Activated naive CD8-positive, alpha-beta T cell treated with anti-CD3 and anti-CD28 coated beads, Interleukin-2, amount 50 U/mL, for 16 hours (primary cell): Measurements from ENCODE around the gene SPDYE3.
"Not testable (repeated sequence)": the region's sequence is repeated elsewhere in the genome, so short reads cannot be mapped to it uniquely, and the experiment has no call there.

ENCODE experiments used
- DNase-seq: peaks from one replicate; pipeline ENCODE4 v3.0.0-alpha.2; 2020; ENCODE audit warnings: low read depth, low spot score

SPDYE3 gene

DNA sequence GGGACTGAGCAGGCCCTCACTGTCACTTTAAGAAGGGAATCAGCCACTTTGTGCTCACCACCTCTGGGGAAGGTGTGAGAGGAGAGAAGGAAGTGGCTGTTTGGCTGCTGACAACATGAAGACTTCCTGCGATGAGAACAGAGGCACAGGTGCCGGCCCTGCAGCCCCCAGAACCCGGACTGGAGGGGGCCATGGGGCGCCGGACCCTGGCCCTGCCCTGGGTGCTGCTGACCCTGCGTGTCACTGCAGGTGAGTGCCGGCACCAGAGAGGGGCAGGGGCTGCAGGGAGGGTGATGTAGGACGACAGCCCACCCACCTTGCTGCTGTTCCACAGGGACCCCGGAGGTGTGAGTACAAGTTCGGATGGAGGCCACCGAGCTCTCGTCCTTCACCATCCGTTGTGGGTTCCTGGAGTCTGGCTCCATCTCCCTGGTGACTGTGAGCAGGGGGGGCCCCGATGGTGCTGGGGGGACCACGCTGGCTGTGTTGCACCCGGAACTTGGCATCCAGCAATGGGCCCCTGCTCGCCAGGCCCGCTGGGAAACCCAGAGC lies 44.8 kb downstream of the SPDYE3 start:
- not testable (repeated sequence) for DNase-seq

DNA sequence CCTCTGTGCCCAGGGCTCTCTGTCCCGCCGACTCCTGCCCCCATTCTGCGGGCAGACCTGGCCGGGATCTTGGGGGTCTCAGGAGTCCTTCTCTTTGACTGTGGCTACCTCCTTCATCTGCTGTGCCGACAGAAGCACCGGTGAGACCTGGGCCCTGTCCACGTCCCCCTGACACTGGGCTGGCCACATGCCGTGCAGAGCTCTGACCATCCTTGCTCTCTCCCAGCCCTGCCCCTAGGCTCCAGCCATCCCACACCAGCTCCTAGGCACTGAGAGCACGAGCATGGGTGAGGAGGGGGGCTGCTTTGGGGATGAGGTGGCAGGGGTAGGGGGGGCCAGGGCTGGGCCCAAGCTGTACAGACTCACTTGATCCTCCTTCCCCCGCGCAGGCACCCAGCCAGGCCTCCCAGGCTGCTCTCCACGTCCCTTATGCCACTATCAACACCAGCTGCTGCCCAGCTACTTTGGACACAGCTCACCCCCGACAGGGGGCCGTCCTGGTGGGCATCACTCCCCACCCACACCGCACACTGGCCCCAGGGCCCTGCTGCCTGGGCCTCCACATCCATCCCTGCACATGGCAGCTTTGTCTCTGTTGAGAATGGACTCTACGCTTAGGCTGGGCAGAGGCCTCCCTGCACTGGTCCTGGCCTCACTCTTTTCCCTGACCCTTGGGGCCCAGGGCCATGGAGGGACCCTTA lies 45.6 kb downstream of the SPDYE3 start:
- DNase-seq: no peak

DNA sequence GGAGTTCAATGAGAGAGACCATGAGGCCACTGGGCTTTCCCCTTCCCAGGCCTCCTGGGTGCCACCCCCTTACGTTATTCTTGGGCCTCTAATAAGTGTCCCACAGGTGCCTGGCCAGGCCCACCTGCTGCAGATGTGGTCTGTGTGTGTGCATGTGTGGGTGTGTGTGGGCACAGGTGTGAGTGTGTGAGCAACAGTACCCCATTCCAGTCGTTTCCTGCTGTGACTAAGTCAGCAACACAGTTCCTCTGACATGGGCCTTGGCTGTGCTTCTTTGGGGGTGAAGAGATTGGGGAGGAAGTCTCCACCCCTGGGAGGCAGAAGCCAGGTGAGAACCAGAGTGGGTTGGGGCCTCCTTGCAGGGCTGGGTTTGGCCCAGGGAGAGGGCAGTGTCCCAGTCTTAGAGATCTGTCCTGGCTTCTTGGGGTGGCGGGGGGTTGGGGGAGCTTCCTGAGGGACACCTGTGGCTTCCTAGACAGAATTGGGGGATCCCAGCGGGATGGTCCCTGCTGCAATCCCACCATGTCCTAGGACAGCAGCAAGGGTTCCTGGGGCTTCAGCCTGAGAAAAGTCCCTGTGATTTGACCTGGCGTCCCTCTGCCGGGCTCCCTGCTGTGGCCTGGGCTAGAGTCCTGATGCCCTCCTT lies 46.3 kb downstream of the SPDYE3 start:
- peak; percentile 11 for DNase-seq

DNA sequence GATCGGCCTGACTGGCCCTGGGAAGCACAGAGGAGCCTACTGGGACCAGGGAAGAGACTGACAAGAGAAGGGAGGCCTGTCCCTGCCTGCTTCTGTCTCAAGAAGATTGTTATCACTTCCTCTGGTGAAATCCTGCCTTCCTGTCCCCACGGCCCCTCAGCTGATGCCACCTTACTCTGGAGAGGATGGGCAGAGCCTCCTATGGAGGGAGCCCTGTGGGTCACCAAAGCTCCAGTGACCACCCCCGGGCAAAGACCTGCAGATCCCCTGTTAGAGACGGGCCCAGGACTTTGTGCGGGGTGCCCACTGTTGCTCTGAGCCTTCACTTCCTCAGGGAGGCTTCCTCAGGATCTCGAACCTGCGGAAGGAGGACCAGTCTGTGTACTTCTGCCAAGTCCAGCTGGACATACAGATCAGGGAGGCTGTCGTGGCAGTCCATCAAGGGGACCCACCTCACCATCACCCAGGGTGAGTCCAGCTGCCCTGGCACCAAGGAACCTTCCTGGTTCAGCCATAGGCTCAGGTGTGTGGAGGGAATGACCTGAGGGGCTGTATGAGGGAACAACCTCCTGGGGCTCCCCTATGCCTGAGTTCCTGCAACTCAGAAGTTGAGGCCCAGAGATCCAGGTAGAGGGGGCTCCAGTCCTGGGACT lies 49.0 kb downstream of the SPDYE3 start:
- DNase-seq: no peak

DNA sequence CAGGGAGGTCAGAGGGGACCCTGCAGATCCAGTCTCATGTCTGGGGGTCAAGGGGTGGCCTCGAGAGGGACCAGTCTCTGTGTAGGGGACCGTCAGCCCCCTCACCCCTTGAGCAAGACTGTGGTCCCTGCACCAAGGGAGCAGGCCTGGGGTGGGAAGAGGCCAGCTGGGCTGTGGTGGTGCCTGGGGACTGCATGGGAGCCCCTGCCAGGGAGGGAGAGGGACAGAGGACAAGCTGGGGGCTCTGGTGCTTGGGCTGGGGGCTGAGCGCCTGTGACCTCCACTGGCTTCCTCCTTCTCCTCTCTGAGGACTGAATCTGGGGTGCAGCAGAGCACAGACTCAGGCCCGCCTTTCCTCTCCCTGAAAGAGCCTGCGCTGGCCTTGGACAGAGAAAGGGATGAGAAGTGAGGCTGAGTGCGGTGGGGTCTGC lies 49.6 kb downstream of the SPDYE3 start:
- DNase-seq: no peak

DNA sequence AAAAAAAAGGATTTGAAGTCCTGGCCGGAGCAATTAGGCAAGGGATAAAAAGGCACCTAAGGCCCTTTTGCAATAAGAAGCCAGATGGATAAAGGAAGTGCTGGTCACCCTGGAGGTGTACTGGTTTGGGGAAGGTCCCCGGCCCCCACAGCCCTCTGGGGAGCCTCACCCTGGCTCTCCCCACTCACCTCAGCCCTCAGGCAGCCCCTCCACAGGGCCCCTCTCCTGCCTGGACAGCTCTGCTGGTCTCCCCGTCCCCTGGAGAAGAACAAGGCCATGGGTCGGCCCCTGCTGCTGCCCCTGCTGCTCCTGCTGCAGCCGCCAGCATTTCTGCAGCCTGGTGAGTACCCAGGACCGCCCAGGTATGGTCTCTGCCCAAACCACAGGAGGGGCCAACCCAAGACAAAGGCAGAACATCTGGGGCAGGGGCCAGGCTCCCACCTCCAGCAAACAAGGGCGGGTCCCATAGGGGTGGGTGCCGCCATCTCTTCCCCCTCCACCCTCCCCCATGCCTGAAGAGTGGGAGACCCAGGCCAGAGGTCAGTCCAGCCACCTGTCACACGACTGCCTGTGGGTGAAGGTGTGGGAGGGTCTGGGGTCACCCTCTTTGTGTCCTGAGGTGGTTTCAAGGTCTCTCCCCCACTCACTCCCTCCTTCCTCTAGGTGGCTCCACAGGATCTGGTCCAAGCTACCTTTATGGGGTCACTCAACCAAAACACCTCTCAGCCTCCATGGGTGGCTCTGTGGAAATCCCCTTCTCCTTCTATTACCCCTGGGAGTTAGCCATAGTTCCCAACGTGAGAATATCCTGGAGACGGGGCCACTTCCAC lies 50.7 kb downstream of the SPDYE3 start, which contains the start of gene PILRB:
PILRB (plus strand) TSS at position 91 of the 830 bp plus-strand sequence; CDS start at position 277, 186 bp downstream.
- DNase-seq: no peak

DNA sequence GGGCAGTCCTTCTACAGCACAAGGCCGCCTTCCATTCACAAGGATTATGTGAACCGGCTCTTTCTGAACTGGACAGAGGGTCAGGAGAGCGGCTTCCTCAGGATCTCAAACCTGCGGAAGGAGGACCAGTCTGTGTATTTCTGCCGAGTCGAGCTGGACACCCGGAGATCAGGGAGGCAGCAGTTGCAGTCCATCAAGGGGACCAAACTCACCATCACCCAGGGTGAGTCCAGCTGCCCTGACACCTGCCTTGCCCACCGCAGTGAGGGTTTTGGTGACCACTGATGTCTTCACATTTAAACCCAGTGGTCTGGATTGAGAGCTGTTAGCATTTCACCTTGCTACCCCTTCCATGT lies 51.3 kb downstream of the SPDYE3 start:
- no peak for DNase-seq

DNA sequence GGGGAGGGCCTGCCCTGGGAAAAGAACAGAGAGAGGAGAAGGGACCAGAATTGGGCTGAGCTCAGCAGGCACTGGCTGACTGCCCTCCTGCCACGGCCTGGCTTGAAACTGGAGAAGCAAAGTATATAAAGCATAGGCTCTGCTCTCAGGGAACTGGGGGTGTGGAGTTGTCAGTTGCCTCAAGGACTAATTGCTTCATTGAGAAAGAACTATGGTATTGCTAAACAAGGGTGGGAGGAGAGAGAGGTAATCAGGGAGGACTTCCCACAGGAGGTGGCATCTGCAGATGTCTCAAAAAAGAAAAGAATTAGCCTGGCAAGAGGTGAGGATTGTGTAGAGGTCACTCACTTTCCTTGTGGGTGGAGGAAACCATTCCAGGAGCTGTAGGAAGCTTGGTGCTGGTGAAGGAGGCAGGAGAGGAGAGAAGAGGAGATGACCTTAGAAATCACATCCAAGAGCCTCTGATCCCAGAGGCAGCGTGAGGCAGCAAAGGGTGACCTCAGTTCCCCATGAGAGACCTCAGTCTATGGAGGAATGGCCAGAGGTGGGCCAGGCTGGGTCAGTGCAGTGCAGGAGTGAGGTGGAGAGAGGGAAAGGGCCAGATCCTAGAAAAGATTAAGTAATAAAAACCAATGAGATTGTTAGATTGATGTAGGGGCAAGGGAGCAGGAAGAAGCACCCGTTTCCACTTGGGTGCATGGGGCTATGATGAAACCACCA lies 52.8 kb downstream of the SPDYE3 start:
- no peak for DNase-seq

DNA sequence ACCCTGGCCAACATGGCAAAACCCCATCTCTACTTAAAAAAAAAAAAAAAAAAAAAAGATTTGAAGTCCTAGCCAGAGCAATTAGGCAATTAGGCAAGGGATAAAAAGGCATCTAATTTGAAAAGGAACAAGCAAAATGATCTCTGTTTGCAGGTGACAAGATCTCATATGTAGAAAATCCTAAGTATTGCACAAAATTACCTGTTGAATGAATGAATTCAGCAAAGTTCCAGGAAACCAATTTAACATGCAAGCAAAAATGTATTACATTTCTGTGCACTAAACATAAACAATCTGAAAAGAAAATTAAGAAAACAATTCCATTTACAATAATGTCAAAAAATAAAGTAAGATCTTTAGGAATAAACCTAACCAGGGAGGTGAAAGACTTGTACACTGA lies 55.6 kb downstream of the SPDYE3 start:
- DNase-seq: no peak

DNA sequence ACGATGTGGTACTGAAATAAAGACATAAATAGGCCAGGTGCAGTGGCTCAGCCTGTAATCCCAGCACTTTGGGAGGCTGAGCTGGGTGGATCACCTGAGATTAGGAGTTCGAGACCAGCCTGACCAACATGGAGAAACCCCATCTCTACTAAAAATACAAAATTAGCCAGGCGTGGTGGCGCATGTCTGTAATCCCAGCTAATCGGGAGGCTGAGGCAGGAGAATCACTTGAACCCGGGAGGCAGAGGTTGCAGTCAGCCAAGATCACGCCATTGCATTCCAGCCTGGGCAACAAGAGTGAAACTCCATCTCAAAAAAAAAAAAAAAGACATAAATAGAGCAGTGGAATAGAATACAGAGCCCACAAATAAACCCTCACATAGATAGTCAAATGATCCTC lies 56.3 kb downstream of the SPDYE3 start:
- not testable (repeated sequence) for DNase-seq

DNA sequence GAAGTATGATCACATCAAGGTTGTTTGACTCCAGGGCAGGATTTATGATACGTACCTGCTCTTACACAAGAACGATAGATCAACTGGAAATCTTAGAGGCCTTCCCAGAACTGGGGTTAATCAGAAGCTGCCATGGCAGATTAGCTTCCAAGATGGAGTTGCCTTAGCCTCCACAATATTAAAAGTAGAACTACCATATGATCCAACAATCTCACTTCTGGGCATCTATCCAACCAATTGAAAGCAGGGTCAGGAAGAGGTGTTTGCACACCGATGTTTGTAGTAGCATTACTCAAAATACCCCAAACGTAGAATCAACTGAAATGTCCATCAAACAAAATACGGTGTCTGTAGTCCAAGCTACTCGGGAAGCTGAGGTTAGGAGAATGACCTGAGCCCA lies 57.0 kb downstream of the SPDYE3 start:
- no peak for DNase-seq

DNA sequence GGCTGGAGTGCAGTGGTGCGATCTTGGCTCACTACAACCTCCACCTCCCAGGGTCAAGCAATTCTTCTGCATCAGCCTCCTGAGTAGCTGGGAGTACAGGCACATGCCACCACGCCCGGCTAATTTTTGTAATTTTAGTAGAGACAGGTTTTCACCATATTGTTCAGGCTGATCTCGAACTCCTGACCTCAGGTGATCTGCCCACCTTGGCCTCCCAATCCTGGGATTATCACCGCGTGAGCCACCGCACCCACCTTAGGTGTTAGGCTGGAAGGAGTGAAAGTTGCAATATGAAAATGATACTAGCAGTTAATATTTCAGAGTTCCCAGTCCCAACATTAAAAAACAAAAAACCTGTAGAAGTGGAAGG lies 58.5 kb downstream of the SPDYE3 start:
- DNase-seq: not testable (repeated sequence)

DNA sequence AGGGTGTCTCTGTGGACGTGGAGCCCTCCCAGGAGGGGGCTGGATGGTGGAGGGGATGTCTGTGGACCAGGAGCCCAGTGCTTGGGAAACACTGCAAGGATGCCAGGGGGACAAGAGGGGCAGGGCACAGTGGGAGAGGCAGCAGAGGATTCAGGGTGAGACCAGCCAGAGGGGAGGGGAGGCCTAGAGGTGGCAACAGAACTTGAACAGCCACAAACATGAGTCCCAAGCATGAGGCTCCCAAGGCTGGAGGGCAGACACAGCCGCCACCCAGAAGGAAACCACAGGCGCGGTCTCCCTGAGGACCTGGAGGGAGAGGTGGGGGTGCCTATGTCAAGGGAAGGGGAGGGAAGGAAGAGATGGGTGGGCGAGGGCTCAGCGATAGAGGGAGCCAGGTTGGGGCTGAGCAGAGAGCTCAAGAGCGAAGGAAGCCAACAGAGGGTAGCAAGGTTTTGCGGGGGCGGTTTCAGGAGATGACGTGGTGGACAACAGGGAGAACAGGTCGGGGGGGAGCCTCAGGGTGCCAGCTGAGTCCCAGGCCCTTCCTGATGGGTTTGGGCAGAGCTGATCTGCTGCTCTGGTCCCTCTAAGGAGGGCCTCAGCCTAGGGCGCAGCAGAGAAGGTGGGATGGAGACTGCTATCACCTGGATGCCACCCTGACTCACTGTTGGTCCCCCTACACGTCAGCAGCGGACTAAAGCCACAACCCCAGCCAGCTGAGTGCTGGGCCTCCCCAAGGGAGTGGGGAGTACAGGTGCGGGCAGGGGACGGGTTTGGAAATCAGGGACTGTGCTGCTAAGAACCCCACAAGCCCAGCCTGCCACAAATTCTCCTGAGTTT lies 59.1 kb downstream of the SPDYE3 start:
- DNase-seq: no peak

DNA sequence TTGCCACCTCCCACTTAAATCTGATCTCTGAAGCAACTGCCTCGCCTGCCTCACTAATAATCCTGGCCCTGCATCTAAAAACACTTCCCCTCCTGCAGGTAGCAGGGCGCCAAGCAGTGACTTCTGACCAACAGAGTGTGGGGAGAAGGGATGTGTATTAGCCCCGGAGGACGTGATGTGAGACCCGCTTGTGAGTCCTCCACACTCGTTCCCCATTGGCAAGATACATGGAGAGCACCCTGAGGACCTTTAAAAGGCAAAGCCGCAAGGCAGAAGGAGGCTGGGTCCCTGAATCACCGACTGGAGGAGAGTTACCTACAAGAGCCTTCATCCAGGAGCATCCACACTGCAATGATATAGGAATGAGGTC lies 59.7 kb downstream of the SPDYE3 start:
- no peak for DNase-seq

DNA sequence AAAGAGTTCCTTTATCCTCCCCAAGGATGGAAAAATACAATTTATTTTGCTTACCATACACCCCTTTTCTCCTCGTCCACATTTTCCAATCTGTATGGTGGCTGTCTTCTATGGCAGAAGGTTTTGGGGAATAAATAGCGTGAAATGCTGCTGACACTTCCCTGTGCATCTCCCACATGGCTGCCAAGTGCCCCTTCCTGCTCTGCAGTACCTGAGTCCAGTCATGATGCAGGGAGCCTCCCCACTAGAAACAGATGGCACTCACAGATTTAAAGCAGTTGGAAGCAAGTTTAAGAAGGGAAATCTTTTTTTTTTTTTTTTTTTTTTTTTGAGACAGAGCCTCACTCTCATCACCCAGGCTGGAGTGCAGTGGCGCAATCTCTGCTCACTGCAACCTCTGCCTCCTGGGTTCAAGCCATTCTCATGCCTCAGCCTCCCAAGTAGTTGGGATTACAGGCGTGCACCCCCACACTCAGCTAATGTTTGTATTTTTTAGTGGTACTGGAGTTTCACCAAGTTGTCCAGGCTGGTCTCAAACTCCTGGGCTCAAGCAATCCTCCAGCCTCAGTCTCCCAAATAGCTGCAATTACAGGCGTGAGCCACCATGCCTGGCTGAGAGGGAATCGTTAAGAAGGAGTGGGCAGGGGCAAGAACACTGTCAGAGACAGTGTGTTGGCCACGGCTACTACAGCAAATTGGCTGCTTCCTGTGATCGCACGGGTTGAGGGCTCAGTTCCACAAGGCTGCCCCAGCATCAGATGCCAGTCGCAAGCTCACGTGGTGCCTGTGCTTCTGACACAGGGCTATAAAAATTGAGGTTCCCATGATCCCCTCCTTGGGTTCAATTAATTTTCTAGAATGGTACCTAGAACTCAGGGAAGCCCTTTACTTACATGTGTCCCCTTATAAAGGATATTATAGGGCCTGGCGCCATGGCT lies 60.4 kb downstream of the SPDYE3 start:
- DNase-seq: no peak

DNA sequence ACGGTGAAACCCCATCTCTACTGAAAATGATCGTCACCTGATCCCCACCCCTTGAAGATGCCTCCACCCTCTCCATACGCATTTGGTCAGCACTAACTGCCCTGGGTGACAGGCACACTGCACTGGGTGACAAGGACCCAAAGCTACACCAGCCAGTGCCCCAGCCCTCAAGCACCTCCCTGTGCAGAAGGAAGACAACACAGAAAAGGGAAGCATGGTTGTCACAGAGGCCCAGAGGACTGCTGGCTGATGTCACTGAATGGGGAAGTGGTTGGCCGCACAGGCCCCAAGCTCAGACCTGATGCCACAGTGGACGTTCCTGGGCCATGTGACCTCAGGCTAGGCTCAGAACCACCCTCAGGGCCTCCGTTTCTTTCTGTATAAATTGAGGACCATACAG lies 61.6 kb downstream of the SPDYE3 start:
- DNase-seq: no peak

DNA sequence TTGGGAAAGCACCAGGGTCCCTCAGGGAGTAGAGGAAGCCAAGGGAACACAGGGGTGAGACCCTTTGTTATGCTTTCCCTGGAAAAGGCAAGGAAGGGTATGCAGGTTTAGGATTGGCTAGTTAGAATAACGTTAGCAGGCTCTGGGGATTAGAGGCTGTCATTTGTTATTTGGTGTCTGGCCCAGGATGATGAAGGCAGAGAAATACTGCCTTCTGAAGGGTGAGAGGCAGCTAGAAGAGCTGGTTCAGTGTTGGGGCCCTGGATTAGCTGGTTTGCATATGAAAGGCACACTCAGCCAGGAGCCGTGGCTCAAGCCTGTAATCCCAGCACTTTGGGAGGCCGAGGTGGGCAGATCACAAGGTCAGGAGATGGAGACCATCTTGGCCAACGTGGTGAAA lies 62.8 kb downstream of the SPDYE3 start:
- DNase-seq: no peak

DNA sequence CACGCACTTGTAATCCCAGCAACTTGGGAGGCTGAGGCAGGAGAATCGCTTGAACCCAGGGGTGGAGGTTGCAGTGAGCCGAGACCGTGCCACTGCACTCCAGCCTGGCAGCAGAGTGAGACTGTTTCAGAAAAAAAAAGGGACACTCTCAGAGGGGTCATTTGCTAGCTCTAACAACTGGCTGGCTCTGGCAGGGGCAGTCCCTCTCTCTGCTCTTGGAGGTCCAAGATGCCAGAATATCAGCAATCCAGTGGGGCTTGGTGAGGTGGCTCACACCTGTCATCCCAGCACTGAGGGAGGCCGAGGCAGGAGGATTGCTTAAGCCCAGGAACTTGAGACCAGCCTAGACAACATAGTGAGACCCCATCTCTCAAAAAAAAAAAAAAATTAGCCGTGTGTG lies 63.2 kb downstream of the SPDYE3 start:
- no peak for DNase-seq

DNA sequence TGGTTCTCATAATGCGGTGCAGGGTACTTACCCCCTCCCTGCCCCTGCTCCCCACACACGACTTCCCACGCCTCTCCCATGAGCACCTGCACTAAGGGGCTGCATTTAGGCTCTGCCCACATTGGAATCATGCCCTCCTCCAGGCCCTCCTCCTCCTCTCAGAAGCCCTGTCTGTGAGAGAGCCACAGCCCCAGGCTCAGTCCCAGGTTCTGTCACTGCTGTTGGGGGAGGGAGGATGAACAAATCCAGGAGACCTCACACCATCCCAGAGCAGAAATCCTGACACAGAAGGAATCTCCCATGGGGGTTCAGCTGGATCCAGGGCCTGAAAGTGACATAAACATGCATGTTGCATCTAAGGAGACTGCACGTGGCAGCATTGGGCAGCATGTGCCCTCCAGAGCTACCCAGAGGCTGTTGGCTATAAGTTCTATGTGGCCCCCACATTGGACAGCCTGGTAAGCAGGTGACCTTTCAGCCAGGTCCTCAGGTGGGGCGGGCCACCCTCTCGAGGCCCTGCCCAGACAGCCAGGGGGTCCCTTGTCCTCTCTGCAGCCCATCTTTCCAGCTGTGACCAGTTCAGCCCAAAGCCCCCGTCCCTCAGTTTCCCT lies 64.2 kb downstream of the SPDYE3 start:
- no peak for DNase-seq
